Liver (tissue), 9 donors: ENCODE data around the gene FRMD6. TPM values are rescaled to one million over a fixed set of nuclear protein-coding genes. Genes with fewer than 3 reads are reported as not detected.

Experiments
- DNase-seq: peaks from one replicate; pipeline ENCODE4 v3.0.0-alpha.2; 2017; ENCODE audit warnings: low spot score
- H3K27ac ChIP-seq, 2 donors: one replicate each; pipeline ENCODE4 v1.7.0; 2013; ENCODE audit warnings: inconsistent platforms in 2 of 2, low read length in 2 of 2, control low read depth in 1 of 2, low read depth in 1 of 2, mild to moderate bottlenecking in 1 of 2
- H3K27me3 ChIP-seq, 4 donors: one replicate each; pipeline versions ENCODE4 v1.6.1 to v1.7.0; 2013; ENCODE audit warnings: low read length in 3 of 4, inconsistent platforms in 1 of 4, mild to moderate bottlenecking in 1 of 4, moderate library complexity in 1 of 4; ENCODE audit not compliant: control insufficient read depth in 4 of 4, insufficient read depth in 4 of 4
- H3K36me3 ChIP-seq, 4 donors: one replicate each; pipeline versions ENCODE4 v1.6.1 to v1.7.0; 2013; ENCODE audit warnings: low read length in 3 of 4, mild to moderate bottlenecking in 3 of 4, low read depth in 1 of 4, moderate library complexity in 1 of 4; ENCODE audit not compliant: control insufficient read depth in 4 of 4, insufficient read depth in 3 of 4
- H3K4me1 ChIP-seq, 4 donors: one replicate each; pipeline versions ENCODE4 v1.6.1 to v1.7.0; 2013; ENCODE audit warnings: low read length in 3 of 4, mild to moderate bottlenecking in 3 of 4, moderate library complexity in 1 of 4; ENCODE audit not compliant: control insufficient read depth in 4 of 4, insufficient read depth in 4 of 4
- H3K4me3 ChIP-seq, 3 donors: one replicate each; pipeline versions ENCODE4 v1.6.1 to v1.7.0; 2013; ENCODE audit warnings: low read length in 3 of 3, control low read depth in 1 of 3, low read depth in 1 of 3, mild to moderate bottlenecking in 1 of 3
- H3K9ac ChIP-seq, 2 donors: one replicate each; pipeline ENCODE4 v1.7.0; 2013; ENCODE audit warnings: low read length in 2 of 2, mild to moderate bottlenecking in 2 of 2, moderate library complexity in 2 of 2, control low read depth in 1 of 2, low read depth in 1 of 2
- H3K9me3 ChIP-seq, 4 donors: one replicate each; pipeline versions ENCODE4 v1.6.1 to v1.7.0; 2013; ENCODE audit warnings: low read length in 3 of 4; ENCODE audit not compliant: control insufficient read depth in 4 of 4
- ATF3 ChIP-seq: IDR thresholded peaks from 2 replicates; pipeline ENCODE4 v1.6.1; 2016; ENCODE audit warnings: antibody characterized with exemption
- CTCF ChIP-seq: fragments of 150-350 bp; IDR thresholded peaks from 2 replicates; pipeline ENCODE4 v1.5.1; 2017; ENCODE audit warnings: improper control_type of control experiment, low read depth, low read length; ENCODE audit not compliant: missing input control
- EGR1 ChIP-seq, 2 donors: IDR thresholded peaks; 2 replicates each; pipeline ENCODE4 v1.6.1; 2016 to 2018; ENCODE audit warnings: antibody characterized with exemption in 2 of 2, low read depth in 2 of 2
- FOXA1 ChIP-seq: IDR thresholded peaks from 2 replicates; pipeline ENCODE4 v1.6.1; 2016; ENCODE audit warnings: antibody characterized with exemption
- FOXA2 ChIP-seq: IDR thresholded peaks from 2 replicates; pipeline ENCODE4 v1.6.1; 2016; ENCODE audit warnings: antibody characterized with exemption
- GABPA ChIP-seq, 2 donors: IDR thresholded peaks in 1 of 2; conservative IDR thresholded peaks in 1 of 2; 2 replicates each; pipeline ENCODE4 v1.6.1; 2016; ENCODE audit warnings: antibody characterized with exemption in 2 of 2, mild to moderate bottlenecking in 1 of 2, moderate library complexity in 1 of 2
- HNF4A ChIP-seq, 2 donors: conservative IDR thresholded peaks; 2 replicates each; pipeline ENCODE4 v1.6.1; 2016; ENCODE audit warnings: antibody characterized with exemption in 2 of 2, mild to moderate bottlenecking in 2 of 2
- HNF4G ChIP-seq: IDR thresholded peaks from 2 replicates; pipeline ENCODE4 v1.6.1; 2016; ENCODE audit warnings: antibody characterized with exemption
- JUND ChIP-seq, 2 donors: IDR thresholded peaks; 2 replicates each; pipeline ENCODE4 v1.6.1; 2016; ENCODE audit warnings: antibody characterized with exemption in 2 of 2
- MAX ChIP-seq: IDR thresholded peaks from 2 replicates; pipeline ENCODE4 v1.6.1; 2016; ENCODE audit warnings: antibody characterized with exemption
- NR2F2 ChIP-seq: IDR thresholded peaks from 2 replicates; pipeline ENCODE4 v1.6.1; 2016; ENCODE audit warnings: antibody characterized with exemption
- RAD21 ChIP-seq, 2 donors: IDR thresholded peaks; 2 replicates each; pipeline ENCODE4 v1.6.1; 2016; ENCODE audit warnings: antibody characterized with exemption in 2 of 2, mild to moderate bottlenecking in 2 of 2
- REST ChIP-seq: IDR thresholded peaks from 2 replicates; pipeline ENCODE4 v1.6.1; 2016; ENCODE audit warnings: antibody characterized with exemption, mild to moderate bottlenecking
- RXRA ChIP-seq, 2 donors: IDR thresholded peaks; 2 replicates each; pipeline ENCODE4 v1.6.1; 2017 to 2018; ENCODE audit warnings: antibody characterized with exemption in 2 of 2, mild to moderate bottlenecking in 1 of 2
- SP1 ChIP-seq: IDR thresholded peaks from 2 replicates; pipeline ENCODE4 v1.6.1; 2018; ENCODE audit warnings: antibody characterized with exemption, mild to moderate bottlenecking
- TAF1 ChIP-seq: conservative IDR thresholded peaks from 2 replicates; pipeline ENCODE4 v1.6.1; 2016; ENCODE audit warnings: antibody characterized with exemption, mild to moderate bottlenecking
- YY1 ChIP-seq: IDR thresholded peaks from 2 replicates; pipeline ENCODE4 v1.6.1; 2016; ENCODE audit warnings: antibody characterized with exemption, mild to moderate bottlenecking
- ZBTB33 ChIP-seq: IDR thresholded peaks from 2 replicates; pipeline ENCODE4 v1.6.1; 2016; ENCODE audit warnings: antibody characterized with exemption
- WGBS: extraction: QIAGEN DNeasy Blood & Tissue Kit; methylation state at CpG from one replicate; pipeline ENCODE4 v1.1.7; 2013; 5-methylcytosine and 5-hydroxymethylcytosine counted together
- polyA plus RNA-seq, 2 donors: library from polyadenylated mRNA; stranded (reverse) in 1 of 2; unstranded in 1 of 2; fragments of 200-250 nt in 1 of 2; fragments of >200 nt in 1 of 2; fragmentation: Nextera tagmentation in 1 of 2; extraction: Ambion mirVana in 1 of 2; gene quantifications; one replicate each; pipeline versions ENCODE4 v1.2.1 to v1.2.3, GENCODE V29; 2013 to 2015
- total RNA-seq, 2 donors: library from RNA; depleted of rRNA; stranded (reverse); fragments of >200 nt; gene quantifications; one replicate each; pipeline ENCODE4 v1.2.3, GENCODE V29; 2014
- donor health status: healthy.
- donor health status: healthy.
- donor health status: healthy.
- donor health status: healthy.
- donor health status: healthy.

FRMD6 gene
- total and polyA plus RNA-seq, 4 donors, result 2.4 to 10.0 (median 3.4) TPM

GRCh38 chr14:51616256-51616655 lies 35.5 kb upstream of the FRMD6 start:
- WGBS, result 96% methylated on average over 1 of the region's 1 CpG
- peaks cover 0 to 10% (median 6%) of the 10 kb centered on the region in 4 donors for H3K4me1 ChIP-seq
- no peak for DNase-seq
- no peak overlapping the region for H3K9ac ChIP-seq
- H3K36me3 ChIP-seq, result no peaks in the 10 kb centered on the region
- H3K27me3 ChIP-seq, result no peaks in the 10 kb centered on the region
- TF ChIP-seq MAX (no peak), YY1 (no peak), ZBTB33 (no peak), RXRA (IDR thresholded peaks at IDR 0.05) (no peak), NR2F2 (no peak), FOXA2 (no peak), SP1 (no peak), FOXA1 (no peak), ATF3 (no peak)
- no peak overlapping the region for H3K4me3 ChIP-seq
- no peaks in the 10 kb centered on the region for H3K9me3 ChIP-seq
- no peak overlapping the region for H3K27ac ChIP-seq

- no peak overlapping the region for H3K9ac ChIP-seq
- peak; percentile 96 for TF ChIP-seq ATF3
- TF ChIP-seq CTCF, result no peak
- no peak for TF ChIP-seq MAX
- TF ChIP-seq EGR1 (IDR thresholded peaks at IDR 0.05; ENCODE audit: low read depth in 2 of 2), result no peak
- TF ChIP-seq NR2F2, result no peak
- TF ChIP-seq RAD21 (IDR thresholded peaks at IDR 0.05), result peak; percentile 52 to 56
- no peak for TF ChIP-seq REST
- TF ChIP-seq SP1, result peak; percentile 75
- peak; percentile 25 for TF ChIP-seq ZBTB33
- TF ChIP-seq GABPA (IDR thresholded peaks at IDR 0.05 in 1 of 2, conservative IDR thresholded peaks at IDR 0.05 in 1 of 2), result no peak
- no peak for TF ChIP-seq FOXA1
- TF ChIP-seq JUND (IDR thresholded peaks at IDR 0.05), result peak; percentile 98 to 99
- no peak for TF ChIP-seq TAF1
- peak; percentile 53 for TF ChIP-seq FOXA2
- no peak for TF ChIP-seq HNF4G
- peak; percentile 59 to 68 for TF ChIP-seq HNF4A (conservative IDR thresholded peaks at IDR 0.05)
- TF ChIP-seq YY1, result no peak
- TF ChIP-seq RXRA (IDR thresholded peaks at IDR 0.05), result peak; percentile 87 to 88
- H3K4me1 ChIP-seq, result peaks cover 0 to 10% (median 6%) of the 10 kb centered on the region in 4 donors
- no peak overlapping the region for H3K4me3 ChIP-seq
- no peaks in the 10 kb centered on the region for H3K36me3 ChIP-seq
- DNase-seq, result no peak
- 40% methylated on average over 4 of the region's 4 CpGs for WGBS
- no peak overlapping the region for H3K27ac ChIP-seq
- no peaks in the 10 kb centered on the region for H3K9me3 ChIP-seq
- H3K27me3 ChIP-seq, result no peaks in the 10 kb centered on the region
Measured at GRCh38 chr14:51616724-51617409, 34.8 kb upstream of the FRMD6 start.
